Smooth muscle cell of bladder (primary cell): Measurements from ENCODE around the gene ZC3H14. TPM values are rescaled to one million over a fixed set of nuclear protein-coding genes. Genes with fewer than 3 reads are reported as not detected.

Experiments
- total RNA-seq: library from RNA; depleted of rRNA; stranded (reverse); fragments of >200 nt; gene quantifications from 2 replicates; pipeline ENCODE4 v1.2.3, GENCODE V29; 2014

ZC3H14 gene
- 46.5 and 49.4 TPM in 2 replicates for total RNA-seq

GRCh38 chr14:88562831-88563686 is at the start of gene ZC3H14:
Gene ZC3H14 (plus strand): TSS chr14:88563037. CDS start chr14:88563134, 97 bp downstream.

GRCh38 chr14:88554457-88555286 is 8.2 kb upstream of the ZC3H14 start, which contains the start of gene PTPN21:
Gene PTPN21 (minus strand): TSS chr14:88555007. CDS start chr14:88550417, 4,590 bp downstream.

Other genes starting within 250 kb of the ZC3H14 start
- gene KCNK10, start 239.8 kb upstream of the ZC3H14 start, total RNA-seq, result not detected in 2 replicates
- gene SPATA7, start 177.4 kb upstream of the ZC3H14 start, total RNA-seq, result 13.9 and 15.9 TPM in 2 replicates
- 5.1 and 7.2 TPM in 2 replicates for gene PTPN21, start 8.0 kb upstream of the ZC3H14 start, total RNA-seq
- under 0.01 TPM in 2 replicates for gene EML5, start 229.9 kb downstream of the ZC3H14 start, total RNA-seq